Mesenteric fat pad (tissue), 1 donor: ENCODE data around the gene XXYLT1. TPM values are rescaled to one million over a fixed set of nuclear protein-coding genes. Genes with fewer than 3 reads are reported as not detected.

Experiments used
- DNase-seq: peaks from one replicate; pipeline ENCODE4 v3.0.0-alpha.2; 2020; ENCODE audit warnings: low spot score
- total RNA-seq: library from RNA; stranded (reverse); fragmentation: NEBNext Ultra II Directional; extraction: Animal tissue kit (Norgen Biotek cat#: 25700); gene quantifications from one replicate; pipeline ENCODE4 v1.2.1, GENCODE V29; 2021
- donor health status: DM: yes; HTN: yes; CAD: no.

The XXYLT1 gene
- total RNA-seq, 1 donor from 2014 or later: 17.0 TPM

GRCh38 chr3:195036203-195036505, 234.8 kb downstream of the XXYLT1 start:
- no peak for DNase-seq

DNA sequence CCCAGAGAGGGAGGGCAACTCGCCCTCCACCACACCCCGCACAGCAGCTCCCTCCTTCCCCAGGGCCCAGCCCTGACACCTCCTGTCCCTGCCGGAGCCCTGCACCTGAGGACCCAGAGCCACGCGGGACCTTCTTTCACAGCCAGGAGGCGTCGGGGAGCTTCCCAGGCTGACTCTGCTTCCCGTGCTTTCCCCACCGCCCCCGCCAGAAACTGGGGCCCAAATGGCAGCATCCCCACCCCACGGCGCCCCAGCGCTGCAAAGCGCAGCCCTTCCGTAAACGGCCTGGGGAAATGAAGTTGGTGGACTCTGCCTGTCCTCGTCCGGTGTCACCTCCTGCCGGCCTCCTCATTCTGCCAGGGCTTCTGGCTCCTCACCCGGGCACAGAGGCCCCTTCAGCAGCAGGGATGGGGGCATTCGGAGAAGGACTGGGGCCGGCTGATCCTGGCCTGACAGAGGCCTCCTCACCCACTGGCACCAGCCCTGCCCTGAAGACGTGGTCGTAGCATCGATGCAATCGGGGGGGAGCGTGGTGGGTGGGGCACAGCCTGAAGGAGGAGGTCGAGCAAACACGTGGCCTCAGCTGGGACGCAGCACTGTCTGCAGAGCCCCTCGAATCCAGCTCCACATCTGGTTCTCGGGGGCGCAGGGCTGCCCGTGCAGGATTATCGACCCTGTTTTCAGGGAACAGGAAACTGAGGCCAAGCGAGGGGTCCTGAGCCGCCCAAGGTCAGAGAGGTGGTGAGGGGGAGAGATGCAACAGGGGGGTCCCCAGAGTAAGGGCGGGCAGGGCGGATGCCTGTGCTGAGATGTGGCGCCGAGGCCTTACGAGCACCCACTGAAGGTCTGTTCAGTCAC, 235.4 kb downstream of the XXYLT1 start:
- no peak for DNase-seq

- DNase-seq: no peak
Observed at GRCh38 chr3:195034541-195034940, 236.4 kb downstream of the XXYLT1 start.

DNA sequence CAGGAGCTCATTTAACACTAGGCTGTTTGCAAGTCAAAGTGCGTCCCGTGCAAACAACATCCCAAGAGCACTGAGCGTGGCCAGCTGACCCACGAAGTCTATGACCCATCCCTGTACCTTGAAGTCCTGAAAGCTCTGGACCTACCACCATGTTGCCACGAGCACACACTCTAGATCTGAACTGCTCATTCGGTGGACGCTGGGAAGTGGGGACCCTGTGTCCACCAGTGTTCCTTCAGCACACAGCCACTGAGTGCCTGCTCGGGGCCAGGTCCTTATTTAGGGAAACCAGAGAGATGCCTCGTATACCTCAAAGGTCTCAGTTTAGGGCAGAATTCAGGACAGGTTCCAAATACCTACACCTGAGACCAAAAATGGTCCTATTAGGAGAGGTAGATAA, 236.9 kb downstream of the XXYLT1 start:
- DNase-seq: no peak

- DNase-seq: no peak
Observed at GRCh38 chr3:195033531-195034091, 237.3 kb downstream of the XXYLT1 start.

- DNase-seq: no peak
Observed at GRCh38 chr3:195032955-195033354, 238.0 kb downstream of the XXYLT1 start.

DNA sequence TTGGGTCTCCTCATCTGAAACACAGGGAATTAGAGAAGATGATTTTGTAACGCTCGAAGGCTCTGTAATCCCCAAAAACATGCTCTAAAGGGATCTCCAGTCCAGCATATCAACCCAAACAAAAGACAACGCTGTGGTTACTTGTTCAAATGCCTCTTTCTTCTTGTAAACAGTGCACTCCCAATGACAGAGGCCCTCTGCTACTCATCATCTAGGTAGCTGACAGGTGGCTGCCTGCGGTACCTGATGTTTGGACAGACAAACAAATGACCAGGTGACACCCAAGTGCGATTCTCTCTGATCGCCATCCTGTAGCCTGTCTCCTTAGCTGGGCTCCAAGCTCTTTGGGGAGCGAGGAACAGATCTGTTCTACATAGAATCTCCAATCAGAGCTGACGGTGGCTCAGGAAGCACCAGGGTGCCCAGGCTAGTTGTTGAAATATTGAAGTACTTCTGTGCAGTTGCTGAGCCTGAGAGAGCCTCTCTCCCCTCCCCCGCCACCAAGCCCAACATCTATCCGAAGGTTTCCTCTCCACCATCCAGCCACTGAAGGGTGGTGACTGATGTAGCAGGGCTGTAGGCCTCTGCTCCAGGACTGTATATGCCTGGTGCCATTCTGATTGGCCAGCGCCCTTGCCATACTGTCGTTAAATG, 238.7 kb downstream of the XXYLT1 start:
- no peak for DNase-seq

GRCh38 chr3:195031574-195032003, 239.4 kb downstream of the XXYLT1 start:
- no peak for DNase-seq

DNA sequence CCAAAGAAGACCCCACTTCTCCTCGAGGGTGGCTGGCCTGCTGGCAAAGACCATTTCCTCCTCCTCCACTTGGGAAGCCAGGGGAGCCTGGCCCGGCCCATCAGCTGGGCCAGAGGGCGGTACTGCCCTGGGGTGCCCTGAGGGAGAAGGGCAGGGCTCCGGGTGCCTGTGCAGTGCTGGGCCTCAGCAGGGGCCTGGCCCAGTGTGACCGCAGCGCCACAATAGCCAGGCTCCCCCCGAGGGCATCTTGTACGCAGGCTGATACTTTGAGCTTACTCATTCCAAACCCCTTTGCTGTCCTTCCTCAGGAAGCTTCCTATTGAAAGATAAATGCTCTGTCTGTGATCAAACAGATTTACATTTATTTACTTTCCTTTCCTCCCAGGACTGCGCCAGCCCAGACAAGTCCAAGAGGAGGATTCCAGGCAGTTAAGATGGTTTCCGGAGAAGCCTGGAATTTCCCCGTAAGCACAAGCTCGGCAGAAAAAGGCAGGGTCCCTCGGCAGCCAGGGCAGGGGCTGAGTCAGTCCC, 240.1 kb downstream of the XXYLT1 start:
- DNase-seq: no peak

DNA sequence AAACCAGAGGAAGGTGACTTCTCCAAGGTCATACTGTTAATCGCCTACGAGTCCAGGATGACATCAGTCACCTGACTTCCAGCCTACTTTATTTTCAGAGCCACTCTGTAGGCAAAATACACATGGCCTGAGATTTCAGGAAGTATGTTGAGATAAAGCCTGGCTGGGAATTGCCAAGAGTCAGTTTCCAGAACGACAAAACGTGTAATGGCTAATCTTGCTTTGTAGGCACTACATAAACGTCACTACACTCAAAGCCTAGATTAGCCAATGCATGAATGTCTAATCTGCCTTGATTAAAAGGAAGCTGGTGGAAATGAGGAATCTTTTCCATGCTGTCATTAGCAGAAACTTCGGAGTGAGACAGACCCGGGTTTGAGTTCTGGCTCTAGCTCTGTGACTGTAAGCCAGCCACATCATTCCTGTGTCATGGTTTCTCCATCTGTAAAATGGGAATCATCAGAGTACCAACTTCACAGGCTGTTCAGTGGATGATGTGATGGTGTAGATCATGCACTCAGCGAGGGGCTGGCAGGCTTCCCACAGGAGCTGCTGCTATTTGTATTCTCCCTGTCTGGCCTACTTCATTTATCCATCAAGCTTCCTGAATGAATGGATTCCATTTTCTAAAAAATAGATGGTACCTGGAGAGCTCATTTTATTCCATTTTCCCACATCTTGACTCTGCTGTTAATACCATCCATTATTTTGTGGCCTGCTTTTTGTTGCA, 241.9 kb downstream of the XXYLT1 start:
- DNase-seq: no peak

DNA sequence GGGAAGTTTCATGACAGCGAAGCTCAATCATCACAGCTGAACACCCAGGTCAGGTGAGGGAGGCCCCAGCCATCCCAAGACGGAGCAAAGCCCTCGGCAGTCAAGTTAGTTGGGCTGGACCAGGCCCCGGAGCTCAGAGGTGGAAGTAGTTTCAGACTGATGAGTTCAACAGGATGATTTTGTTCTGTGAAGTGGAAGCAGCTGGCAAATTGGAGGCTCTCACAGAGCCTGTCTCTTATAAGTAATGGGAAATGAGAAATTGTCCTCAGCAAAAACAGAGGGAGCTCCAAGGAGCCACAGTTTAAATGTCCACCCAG, 245.1 kb downstream of the XXYLT1 start:
- peak; percentile 71 for DNase-seq

GRCh38 chr3:195025056-195025883, 245.7 kb downstream of the XXYLT1 start:
- DNase-seq: peak; percentile 3

- peak; percentile 35 for DNase-seq
Observed at GRCh38 chr3:195023989-195024388, 247.0 kb downstream of the XXYLT1 start.

- no peak for DNase-seq
Observed at GRCh38 chr3:195023576-195023975, 247.4 kb downstream of the XXYLT1 start.

DNA sequence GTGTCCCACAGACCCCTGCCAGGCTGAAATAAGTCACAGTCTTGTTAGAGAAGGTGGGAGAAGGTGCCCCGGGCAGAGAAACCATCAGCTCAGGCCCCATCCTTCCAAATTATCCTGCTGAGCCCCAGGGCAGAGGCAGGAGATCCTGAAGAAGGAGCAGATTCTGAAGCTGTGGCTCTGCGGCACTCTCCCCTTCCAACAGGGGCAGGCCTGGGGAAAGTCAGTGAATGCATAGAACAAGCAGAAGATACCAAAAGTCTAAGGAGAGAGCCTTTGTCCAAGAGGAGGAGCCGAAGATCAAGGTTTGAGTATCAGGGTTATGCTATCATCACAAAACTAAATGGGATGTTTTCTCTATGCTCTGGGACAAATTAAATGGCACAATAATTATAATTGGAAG, 249.3 kb downstream of the XXYLT1 start:
- DNase-seq: peak; percentile 26

GRCh38 chr3:195020921-195021320, 250.0 kb downstream of the XXYLT1 start:
- DNase-seq: peak; percentile 14

- peak; percentile 20 for DNase-seq
Observed at GRCh38 chr3:195020185-195020584, 250.8 kb downstream of the XXYLT1 start.

GRCh38 chr3:195019335-195019734, 251.6 kb downstream of the XXYLT1 start:
- no peak for DNase-seq
